Measurements from ENCODE around the gene CASK. TPM values are rescaled to one million over a fixed set of nuclear protein-coding genes. Genes with fewer than 3 reads are reported as not detected.
A peak's percentile ranks its signal among the peaks of the same experiment; 100 is the strongest.

CASK gene
- total RNA-seq, 1 experiment from 2014 or later = 29.4 TPM

GRCh38 chrX:41621222-41621723 is 302.1 kb downstream of the CASK start:
- Histone ChIP-seq H3K4me1 (replicated peaks; ENCODE audit: insufficient read depth) (no peaks in the 10 kb centered on the region), H3F3A (ENCODE audit: insufficient read depth, low read depth) (no peaks in the 10 kb centered on the region), H3K27ac (no peak overlapping the region), H3K4me2 (no peak overlapping the region), H3K36me3 (ENCODE audit: low read depth) (no peaks in the 10 kb centered on the region), H3K4me3 (no peak overlapping the region), H4K20me1 (ENCODE audit: insufficient read depth) (no peaks in the 10 kb centered on the region), H3K9me2 (ENCODE audit: insufficient read depth) (no peaks in the 10 kb centered on the region), H3K79me2 (ENCODE audit: low read depth) (no peaks in the 10 kb centered on the region), H3K9me3 (ENCODE audit: insufficient read depth, low read depth) (no peaks in the 10 kb centered on the region), H3K27me3 (ENCODE audit: insufficient read depth, low read depth) (no peaks in the 10 kb centered on the region), H2AFZ (no peak overlapping the region)
- peak in 1 of 2 experiments; percentile 25 for DNase-seq
- ChIA-PET POLR2A (ENCODE audit: unreplicated experiment) (interaction anchor here (0.5 kb wide), 1 partner anchor 179 kb away, joined by 3 read pairs; no protein-coding TSS in a partner anchor), CTCF (no interaction called here)
- no peak for TF ChIP-seq EZH2 (IDR thresholded peaks at IDR 0.05; ENCODE audit: low read depth)
- no peak for TF ChIP-seq CTCF (conservative IDR thresholded peaks at IDR 0.05)
- intact Hi-C loops (cut with micrococcal nuclease; ENCODE audit: unreplicated experiment) = no loop called here
- no TSS peak for BruUV-seq (replicated peaks)

GRCh38 chrX:41619221-41619620 is 304.1 kb downstream of the CASK start:
- TF ChIP-seq EZH2 (IDR thresholded peaks at IDR 0.05; ENCODE audit: low read depth) (no peak), CTCF (conservative IDR thresholded peaks at IDR 0.05) (no peak)
- DNase-seq = no peak
- H3K27ac ChIP-seq = no peak overlapping the region
- H4K20me1 ChIP-seq (ENCODE audit: insufficient read depth) = no peaks in the 10 kb centered on the region
- no peaks in the 10 kb centered on the region for H3K79me2 ChIP-seq (ENCODE audit: low read depth)
- no peaks in the 10 kb centered on the region for H3K27me3 ChIP-seq (ENCODE audit: insufficient read depth, low read depth)
- no peak overlapping the region for H2AFZ ChIP-seq
- H3K9me2 ChIP-seq (ENCODE audit: insufficient read depth) = no peaks in the 10 kb centered on the region
- no peaks in the 10 kb centered on the region for H3K4me1 ChIP-seq (replicated peaks; ENCODE audit: insufficient read depth)
- POLR2A ChIA-PET (ENCODE audit: unreplicated experiment) = no interaction called here
- no peaks in the 10 kb centered on the region for H3K9me3 ChIP-seq (ENCODE audit: insufficient read depth, low read depth)
- BruUV-seq (replicated peaks) = no TSS peak
- CTCF ChIA-PET = no interaction called here
- H3F3A ChIP-seq (ENCODE audit: insufficient read depth, low read depth) = no peaks in the 10 kb centered on the region
- no peak overlapping the region for H3K4me3 ChIP-seq
- H3K36me3 ChIP-seq (ENCODE audit: low read depth) = no peaks in the 10 kb centered on the region
- H3K4me2 ChIP-seq = no peak overlapping the region
- intact Hi-C loops (cut with micrococcal nuclease; ENCODE audit: unreplicated experiment) = no loop called here

- POLR2A ChIA-PET (ENCODE audit: unreplicated experiment) = no interaction called here
- no peak for TF ChIP-seq EZH2 (IDR thresholded peaks at IDR 0.05; ENCODE audit: low read depth)
- no peak for TF ChIP-seq CTCF (conservative IDR thresholded peaks at IDR 0.05)
- CTCF ChIA-PET = no interaction called here
Measured at GRCh38 chrX:41616935-41617334, 306.4 kb downstream of the CASK start.

More at GRCh38 chrX:41616935-41617334, 306.4 kb downstream of the CASK start:
- Histone ChIP-seq H3K79me2 (ENCODE audit: low read depth) (no peaks in the 10 kb centered on the region), H2AFZ (no peak overlapping the region), H4K20me1 (ENCODE audit: insufficient read depth) (no peaks in the 10 kb centered on the region), H3K9me2 (ENCODE audit: insufficient read depth) (no peaks in the 10 kb centered on the region), H3K4me3 (no peak overlapping the region), H3F3A (ENCODE audit: insufficient read depth, low read depth) (no peaks in the 10 kb centered on the region), H3K27me3 (ENCODE audit: insufficient read depth, low read depth) (no peaks in the 10 kb centered on the region), H3K36me3 (ENCODE audit: low read depth) (no peaks in the 10 kb centered on the region), H3K9me3 (ENCODE audit: insufficient read depth, low read depth) (no peaks in the 10 kb centered on the region), H3K4me2 (no peak overlapping the region), H3K4me1 (replicated peaks; ENCODE audit: insufficient read depth) (no peaks in the 10 kb centered on the region), H3K27ac (no peak overlapping the region)
- intact Hi-C loops (cut with micrococcal nuclease; ENCODE audit: unreplicated experiment) = no loop called here
- BruUV-seq (replicated peaks) = no TSS peak
- DNase-seq = no peak

Data from PC-9 (cell line).